Spleen (tissue), 11 donors: ENCODE results near the gene CYP39A1. TPM values are rescaled to one million over a fixed set of nuclear protein-coding genes. Genes with fewer than 3 reads are reported as not detected.

Experiments used
- DNase-seq: peaks from one replicate; pipeline ENCODE4 v3.0.0-alpha.2; 2020
- H3K27ac ChIP-seq, 8 donors: fragments of 200-600 bp; sonication (generic) in 7 of 8; 1 replicate in 4 of 8; 2 replicates in 4 of 8; pipeline versions ENCODE4 v1.5.0 to v1.8.0; 2016 to 2021; ENCODE audit warnings: inconsistent platforms in 4 of 8, mild to moderate bottlenecking in 4 of 8, moderate library complexity in 1 of 8
- H3K27me3 ChIP-seq, 7 donors: fragments of 200-600 bp; sonication (generic) in 6 of 7; replicated peaks in 1 of 7; 1 replicate in 4 of 7; 2 replicates in 3 of 7; pipeline versions ENCODE4 v1.5.0 to v1.8.0; 2016 to 2021; ENCODE audit warnings: inconsistent platforms in 3 of 7, mild to moderate bottlenecking in 1 of 7
- H3K36me3 ChIP-seq, 6 donors: fragments of 200-600 bp; sonication (generic) in 5 of 6; 1 replicate in 4 of 6; 2 replicates in 2 of 6; pipeline versions ENCODE4 v1.5.0 to v1.8.0; 2016 to 2021; ENCODE audit warnings: inconsistent platforms in 2 of 6
- H3K4me1 ChIP-seq, 6 donors: fragments of 200-600 bp; sonication (generic) in 5 of 6; 1 replicate in 3 of 6; 2 replicates in 3 of 6; pipeline versions ENCODE4 v1.5.0 to v1.8.0; 2016 to 2021; ENCODE audit warnings: inconsistent platforms in 3 of 6
- H3K4me3 ChIP-seq, 8 donors: fragments of 200-600 bp; sonication (generic) in 7 of 8; 1 replicate in 4 of 8; 2 replicates in 4 of 8; pipeline versions ENCODE4 v1.5.0 to v1.8.0; 2016 to 2021; ENCODE audit warnings: inconsistent platforms in 4 of 8, mild to moderate bottlenecking in 4 of 8, moderate library complexity in 2 of 8
- H3K9me3 ChIP-seq, 8 donors: fragments of 200-600 bp; sonication (generic) in 7 of 8; 1 replicate in 4 of 8; 2 replicates in 4 of 8; pipeline versions ENCODE4 v1.5.0 to v1.8.0; 2016 to 2021; ENCODE audit warnings: inconsistent platforms in 4 of 8
- CTCF ChIP-seq, 11 experiments: fragments of 200-600 bp in 7 of 11; fragments of 450-650 bp in 4 of 11; sonication (generic) in 4 of 11; IDR thresholded peaks in 8 of 11; conservative IDR thresholded peaks in 3 of 11; 1 replicate in 7 of 11; 2 replicates in 4 of 11; pipeline versions ENCODE4 v1.4.0 to v1.8.0; 2016 to 2021; ENCODE audit warnings: antibody characterized with exemption in 11 of 11, inconsistent platforms in 4 of 11, mild to moderate bottlenecking in 1 of 11
- POLR2A ChIP-seq, 3 donors: fragments of 450-650 bp; IDR thresholded peaks; one replicate each; pipeline ENCODE4 v1.5.1; 2017; ENCODE audit warnings: antibody characterized with exemption in 3 of 3, mild to moderate bottlenecking in 1 of 3
- POLR2AphosphoS5 ChIP-seq, 3 donors: sonication (generic); formaldehyde crosslinking; IDR thresholded peaks; one replicate each; pipeline ENCODE4 v1.5.1; 2017; ENCODE audit warnings: antibody characterized with exemption in 3 of 3
- WGBS, 5 donors: extraction: QIAGEN DNeasy Blood & Tissue Kit in 3 of 5; methylation state at CpG; one replicate each; pipeline versions ENCODE4 v1.1.5 to v1.1.7; 2013 to 2018; 5-methylcytosine and 5-hydroxymethylcytosine counted together
- intact Hi-C: fragments of 100-400 bp; cut with DNase I; formaldehyde crosslinking; loops from one replicate; pipeline ENCODE4 v1.15.0; 2023; ENCODE audit warnings: low total_unique reads
- polyA plus RNA-seq, 3 donors: library from polyadenylated mRNA; stranded (reverse); fragments of 200-250 nt; gene quantifications; one replicate each; pipeline ENCODE4 v1.2.1, GENCODE V29; 2013
- total RNA-seq, 7 donors: library from RNA; depleted of rRNA in 3 of 7; stranded (reverse); fragments of >200 nt in 3 of 7; fragmentation: NEBNext Ultra II Directional in 4 of 7; extraction: Animal tissue kit (Norgen Biotek cat#: 25700) in 4 of 7; gene quantifications; one replicate each; pipeline versions ENCODE4 v1.1.0 to v1.2.1, GENCODE V29; 2016 to 2021
- donor health status: healthy with polysubstance abuse.
- donor health status: DM: no; HTN: no; CAD: no; lungs with moderate emphysema.
- donor health status: DM: no; HTN: no; CAD: no.
- donor health status: Bipolar disorder and iron deficiency.
- donor health status: healthy.
- donor health status: DM: no; HTN: no; CAD: no.
- donor health status: DM: yes; HTN: yes; CAD: no.

CYP39A1 gene
- total and polyA plus RNA-seq, 10 donors: 0.39 to 2.8 (median 0.91) TPM

- TF ChIP-seq POLR2A (IDR thresholded peaks at IDR 0.05) (no peak), POLR2AphosphoS5 (IDR thresholded peaks at IDR 0.05) (no peak), CTCF (IDR thresholded peaks at IDR 0.05 in 8 of 11, conservative IDR thresholded peaks at IDR 0.05 in 3 of 11) (no peak)
- no peaks in the 10 kb centered on the region for H3K27me3 ChIP-seq
- intact Hi-C loops: no loop called here
- H3K27ac ChIP-seq: no peak overlapping the region
- no peaks in the 10 kb centered on the region for H3K36me3 ChIP-seq
- DNase-seq: no peak
- H3K4me3 ChIP-seq: no peak overlapping the region
- H3K4me1 ChIP-seq: no peaks in the 10 kb centered on the region
- H3K9me3 ChIP-seq: no peaks in the 10 kb centered on the region
These were observed 71.0 kb downstream of the CYP39A1 start for GRCh38 chr6:46581459-46582177.

GRCh38 chr6:46575530-46575929, 77.1 kb downstream of the CYP39A1 start:
- 77 to 93% (median 85%) methylated on average over 3 of the region's 3 CpGs for WGBS, 5 donors
- Histone ChIP-seq H3K9me3 (peaks cover 0 to 19% (median 8%) of the 10 kb centered on the region in 8 donors), H3K4me3 (no peak overlapping the region), H3K36me3 (no peaks in the 10 kb centered on the region), H3K4me1 (no peaks in the 10 kb centered on the region), H3K27me3 (peaks cover 0 to 7% (median 0%) of the 10 kb centered on the region in 7 donors), H3K27ac (no peak overlapping the region)
- TF ChIP-seq POLR2AphosphoS5 (IDR thresholded peaks at IDR 0.05) (no peak), POLR2A (IDR thresholded peaks at IDR 0.05) (no peak), CTCF (IDR thresholded peaks at IDR 0.05 in 8 of 11, conservative IDR thresholded peaks at IDR 0.05 in 3 of 11) (no peak)
- no peak for DNase-seq
- intact Hi-C loops: no loop called here

GRCh38 chr6:46573140-46573539, 79.5 kb downstream of the CYP39A1 start:
- intact Hi-C loops: no loop called here
- 45 to 100% (median 47%) methylated on average over 1 to 2 of the region's 2 CpGs for WGBS, 5 donors

More at GRCh38 chr6:46573140-46573539, 79.5 kb downstream of the CYP39A1 start:
- Histone ChIP-seq H3K4me1 (no peaks in the 10 kb centered on the region), H3K27me3 (peaks cover 0 to 7% (median 0%) of the 10 kb centered on the region in 7 donors), H3K27ac (no peak overlapping the region), H3K4me3 (no peak overlapping the region), H3K36me3 (no peaks in the 10 kb centered on the region), H3K9me3 (peaks cover 0 to 19% (median 8%) of the 10 kb centered on the region in 8 donors)
- no peak for TF ChIP-seq CTCF (IDR thresholded peaks at IDR 0.05 in 8 of 11, conservative IDR thresholded peaks at IDR 0.05 in 3 of 11)
- TF ChIP-seq POLR2A (IDR thresholded peaks at IDR 0.05): no peak
- no peak for TF ChIP-seq POLR2AphosphoS5 (IDR thresholded peaks at IDR 0.05)
- DNase-seq: no peak
